Vagina (tissue), 2 donors: Measurements from ENCODE around the gene ZKSCAN2. TPM values are rescaled to one million over a fixed set of nuclear protein-coding genes. Genes with fewer than 3 reads are reported as not detected.
A peak's percentile ranks its signal among the peaks of the same experiment; 100 is the strongest.

ENCODE experiments used
- DNase-seq, 2 donors: peaks; one replicate each; pipeline ENCODE4 v3.0.0-alpha.2; 2017; ENCODE audit errors: extremely low spot score in 2 of 2
- H3K27ac ChIP-seq: fragments of 200-600 bp; sonication (generic); one replicate; pipeline ENCODE4 v1.5.1; 2019
- H3K27me3 ChIP-seq: fragments of 200-600 bp; sonication (generic); one replicate; pipeline ENCODE4 v1.5.1; 2019
- H3K36me3 ChIP-seq, 2 donors: fragments of 200-600 bp; sonication (generic); one replicate each; pipeline ENCODE4 v1.5.1; 2017 to 2019
- H3K4me1 ChIP-seq: fragments of 200-600 bp; sonication (generic); one replicate; pipeline ENCODE4 v1.5.1; 2019
- H3K4me3 ChIP-seq, 2 donors: fragments of 200-600 bp; sonication (generic); 1 replicate in 1 of 2; 2 replicates in 1 of 2; pipeline ENCODE4 v1.5.1; 2016 to 2019
- H3K9me3 ChIP-seq: fragments of 200-600 bp; sonication (generic); one replicate; pipeline ENCODE4 v1.5.1; 2019
- POLR2A ChIP-seq, 2 donors: fragments of 450-650 bp; IDR thresholded peaks; one replicate each; pipeline ENCODE4 v1.6.1; 2017; ENCODE audit warnings: antibody characterized with exemption in 2 of 2, mild to moderate bottlenecking in 2 of 2, moderate library complexity in 2 of 2
- POLR2AphosphoS5 ChIP-seq, 2 donors: sonication (generic); formaldehyde crosslinking; IDR thresholded peaks; one replicate each; pipeline ENCODE4 v1.9.0; 2017; ENCODE audit warnings: antibody characterized with exemption in 2 of 2, mild to moderate bottlenecking in 2 of 2, low read depth in 1 of 2; ENCODE audit not compliant: insufficient read depth in 1 of 2
- intact Hi-C: fragments of 100-400 bp; cut with DNase I; formaldehyde crosslinking; loops from one replicate; pipeline ENCODE4 v1.15.1; 2023
- total RNA-seq: library from RNA; depleted of rRNA; stranded (reverse); fragments of >200 nt; gene quantifications from one replicate; pipeline ENCODE4 v1.2.3, GENCODE V29; 2016
- TF ChIP-seq, protein P1 (sequence below), 3 experiments: fragments of 450-650 bp in 2 of 3; fragments of 200-600 bp in 1 of 3; sonication (generic) in 1 of 3; IDR thresholded peaks; one replicate each; pipeline ENCODE4 v1.5.1; 2017 to 2019; ENCODE audit warnings: antibody characterized with exemption in 3 of 3, mild to moderate bottlenecking in 2 of 3, moderate library complexity in 2 of 3

Gene ZKSCAN2
- total RNA-seq, 1 donor from 2014 or later = 3.7 TPM

DNA sequence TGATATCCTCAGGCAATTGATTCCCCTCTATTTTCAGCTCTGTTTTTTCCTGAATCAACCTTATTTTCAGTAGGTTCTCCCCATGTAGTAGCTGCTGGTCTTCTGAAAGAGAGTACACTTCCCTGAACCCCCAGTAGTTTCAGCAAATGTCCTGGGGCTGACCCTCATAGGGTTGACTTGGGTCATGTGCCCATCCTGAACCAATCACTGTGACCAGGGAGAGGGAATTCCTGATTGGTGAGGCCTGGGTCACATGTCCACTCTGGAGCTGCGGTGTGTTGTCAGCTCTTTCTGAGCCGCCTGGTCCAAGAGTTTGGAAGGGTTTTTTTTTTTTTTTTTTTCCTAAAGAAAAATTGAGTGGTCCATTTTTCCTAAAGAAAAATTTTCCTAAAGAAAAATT, 8.3 kb upstream of the ZKSCAN2 start:
- H3K9me3 ChIP-seq = no peaks in the 10 kb centered on the region
- H3K4me1 ChIP-seq = no peaks in the 10 kb centered on the region
- no peak overlapping the region for H3K4me3 ChIP-seq
- TF ChIP-seq POLR2AphosphoS5 (IDR thresholded peaks at IDR 0.05; ENCODE audit: insufficient read depth in 1 of 2, low read depth in 1 of 2) (no peak), POLR2A (IDR thresholded peaks at IDR 0.05) (no peak)
- TF ChIP-seq, protein P1, sequence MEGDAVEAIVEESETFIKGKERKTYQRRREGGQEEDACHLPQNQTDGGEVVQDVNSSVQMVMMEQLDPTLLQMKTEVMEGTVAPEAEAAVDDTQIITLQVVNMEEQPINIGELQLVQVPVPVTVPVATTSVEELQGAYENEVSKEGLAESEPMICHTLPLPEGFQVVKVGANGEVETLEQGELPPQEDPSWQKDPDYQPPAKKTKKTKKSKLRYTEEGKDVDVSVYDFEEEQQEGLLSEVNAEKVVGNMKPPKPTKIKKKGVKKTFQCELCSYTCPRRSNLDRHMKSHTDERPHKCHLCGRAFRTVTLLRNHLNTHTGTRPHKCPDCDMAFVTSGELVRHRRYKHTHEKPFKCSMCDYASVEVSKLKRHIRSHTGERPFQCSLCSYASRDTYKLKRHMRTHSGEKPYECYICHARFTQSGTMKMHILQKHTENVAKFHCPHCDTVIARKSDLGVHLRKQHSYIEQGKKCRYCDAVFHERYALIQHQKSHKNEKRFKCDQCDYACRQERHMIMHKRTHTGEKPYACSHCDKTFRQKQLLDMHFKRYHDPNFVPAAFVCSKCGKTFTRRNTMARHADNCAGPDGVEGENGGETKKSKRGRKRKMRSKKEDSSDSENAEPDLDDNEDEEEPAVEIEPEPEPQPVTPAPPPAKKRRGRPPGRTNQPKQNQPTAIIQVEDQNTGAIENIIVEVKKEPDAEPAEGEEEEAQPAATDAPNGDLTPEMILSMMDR (IDR thresholded peaks at IDR 0.05) = no peak
- H3K27me3 ChIP-seq = no peaks in the 10 kb centered on the region
- H3K27ac ChIP-seq = no peak overlapping the region
- DNase-seq = no peak
- intact Hi-C loops = no loop called here
- no peaks in the 10 kb centered on the region for H3K36me3 ChIP-seq

DNA sequence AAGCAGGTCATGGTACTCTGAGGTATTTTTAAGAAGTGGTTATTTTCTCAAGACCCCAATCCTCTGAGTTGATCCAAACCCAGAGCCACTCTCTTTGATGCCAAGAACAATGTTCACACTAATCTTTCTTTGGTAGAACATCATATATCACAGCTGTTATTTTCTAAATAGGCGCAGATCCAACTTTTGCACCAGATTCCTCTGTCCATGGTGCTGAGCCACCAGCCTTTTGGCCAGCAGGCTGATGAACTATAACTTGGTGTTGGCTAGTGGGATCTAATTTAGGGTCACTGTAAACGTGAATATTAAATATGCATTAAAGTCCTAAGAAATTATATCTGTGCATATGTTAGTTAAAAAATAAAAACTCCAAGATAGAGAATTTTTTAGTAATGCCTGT, 7.0 kb upstream of the ZKSCAN2 start:
- no peaks in the 10 kb centered on the region for H3K27me3 ChIP-seq
- intact Hi-C loops = no loop called here
- no peak overlapping the region for H3K4me3 ChIP-seq
- H3K36me3 ChIP-seq = no peaks in the 10 kb centered on the region
- no peak for DNase-seq
- no peak overlapping the region for H3K27ac ChIP-seq
- H3K4me1 ChIP-seq = peaks cover 7% of the 10 kb centered on the region
- H3K9me3 ChIP-seq = no peaks in the 10 kb centered on the region
- TF ChIP-seq, protein P1 (IDR thresholded peaks at IDR 0.05) = no peak
- no peak for TF ChIP-seq POLR2AphosphoS5 (IDR thresholded peaks at IDR 0.05; ENCODE audit: insufficient read depth in 1 of 2, low read depth in 1 of 2)
- TF ChIP-seq POLR2A (IDR thresholded peaks at IDR 0.05) = no peak

DNA sequence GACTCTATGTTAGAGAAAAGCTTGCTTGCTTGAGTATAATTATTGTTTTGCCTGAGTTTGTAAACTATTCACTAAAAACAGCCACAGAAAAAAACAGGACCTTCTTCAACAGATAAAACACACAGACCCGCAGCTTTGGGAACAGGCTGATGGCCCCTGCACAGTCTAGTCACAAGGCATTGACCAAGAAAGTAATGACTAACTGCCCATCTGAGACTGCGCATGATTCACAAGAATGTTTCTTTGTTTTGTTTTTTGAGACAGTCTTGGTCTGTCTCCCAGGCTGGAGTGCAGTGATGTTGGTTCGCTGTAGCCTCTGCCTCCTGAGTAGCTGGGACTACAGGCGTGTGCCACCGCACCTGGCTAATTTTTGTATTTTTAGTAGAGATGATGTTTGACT, 2.8 kb upstream of the ZKSCAN2 start:
- Histone ChIP-seq H3K4me3 (no peak overlapping the region), H3K9me3 (no peaks in the 10 kb centered on the region), H3K4me1 (peaks cover 38% of the 10 kb centered on the region), H3K27me3 (no peaks in the 10 kb centered on the region), H3K27ac (no peak overlapping the region), H3K36me3 (no peaks in the 10 kb centered on the region)
- TF ChIP-seq POLR2A (IDR thresholded peaks at IDR 0.05) (no peak), POLR2AphosphoS5 (IDR thresholded peaks at IDR 0.05; ENCODE audit: insufficient read depth in 1 of 2, low read depth in 1 of 2) (no peak)
- TF ChIP-seq, protein P1 (IDR thresholded peaks at IDR 0.05) = no peak
- DNase-seq = no peak
- intact Hi-C loops = no loop called here

GRCh38 chr16:25258861-25259179, 1.2 kb upstream of the ZKSCAN2 start:
- no peaks in the 10 kb centered on the region for H3K27me3 ChIP-seq
- H3K36me3 ChIP-seq = no peaks in the 10 kb centered on the region
- intact Hi-C loops = no loop called here
- no peak for DNase-seq
- peaks cover 42% of the 10 kb centered on the region for H3K4me1 ChIP-seq
- H3K9me3 ChIP-seq = no peaks in the 10 kb centered on the region
- H3K27ac ChIP-seq = peak overlapping the region; percentile 93
- TF ChIP-seq, protein P1 (IDR thresholded peaks at IDR 0.05) = no peak
- TF ChIP-seq POLR2AphosphoS5 (IDR thresholded peaks at IDR 0.05; ENCODE audit: insufficient read depth in 1 of 2, low read depth in 1 of 2) = no peak
- TF ChIP-seq POLR2A (IDR thresholded peaks at IDR 0.05) = no peak
- peak overlapping the region; percentile 68 to 93 for H3K4me3 ChIP-seq

GRCh38 chr16:25257956-25258860, 563 bp upstream of the ZKSCAN2 start:
- Histone ChIP-seq H3K4me1 (peaks cover 42% of the 10 kb centered on the region), H3K27me3 (no peaks in the 10 kb centered on the region), H3K9me3 (no peaks in the 10 kb centered on the region), H3K36me3 (no peaks in the 10 kb centered on the region), H3K27ac (peak overlapping the region; percentile 93), H3K4me3 (peak overlapping the region; percentile 68 to 93)
- peak in 1 of 2 donors; percentile 63 for TF ChIP-seq POLR2AphosphoS5 (IDR thresholded peaks at IDR 0.05; ENCODE audit: insufficient read depth in 1 of 2, low read depth in 1 of 2)
- TF ChIP-seq POLR2A (IDR thresholded peaks at IDR 0.05) = no peak
- TF ChIP-seq, protein P1 (IDR thresholded peaks at IDR 0.05) = no peak
- DNase-seq = no peak
- intact Hi-C loops = no loop called here
